Measurements from ENCODE around the gene HNRNPUL2. TPM values are rescaled to one million over a fixed set of nuclear protein-coding genes. Genes with fewer than 3 reads are reported as not detected.

The HNRNPUL2 gene
- total and polyA plus RNA-seq, 9 of the 15 experiments (the other 6 are each of a cell fraction or from before 2014, with no cell fraction given): 0.89 to 44.3 (median 15.2) TPM

- BruUV-seq (replicated peaks): no TSS peak
- peak in 2 of 4 experiments; percentile 19 to 20 for DNase-seq (ENCODE audit: extremely low read depth in 1 of 4, low spot score in 3 of 4)
- intact Hi-C loops (cut with micrococcal nuclease): loop anchor here (5.0 kb wide), 1 partner anchor 176 kb away; no protein-coding TSS in a partner anchor
- Histone ChIP-seq H3K9ac (ENCODE audit: insufficient read depth in 1 of 2, low read depth in 2 of 2, low read length in 2 of 2) (peak overlapping the region; percentile 85 to 100), H4K20me1 (replicated peaks; ENCODE audit: control insufficient read depth, insufficient read depth, low read length) (peaks cover 7% of the 10 kb centered on the region; the same call in 1 of the 2 replicates), H3K9me3 (replicated peaks; ENCODE audit: control insufficient read depth, insufficient read depth, low read depth, low read length) (no peaks in the 10 kb centered on the region), H3K27me3 (ENCODE audit: control insufficient read depth in 2 of 2, insufficient read depth in 2 of 2, low read length in 2 of 2) (no peaks in the 10 kb centered on the region), H3K4me1 (replicated peaks in 1 of 2; ENCODE audit: control insufficient read depth in 2 of 2, insufficient read depth in 2 of 2, low read length in 2 of 2) (peaks cover 19 to 41% of the 10 kb centered on the region in 2 experiments; a peak in 4 of 5 replicates), H2AFZ (ENCODE audit: low read depth, low read length) (no peak overlapping the region), H3K79me2 (ENCODE audit: control insufficient read depth, insufficient read depth, low read length) (peaks cover 88% of the 10 kb centered on the region), H3K9me1 (ENCODE audit: control insufficient read depth, insufficient read depth, low read length) (no peaks in the 10 kb centered on the region), H3K4me3 (peak overlapping the region; percentile 73), H3K4me2 (ENCODE audit: insufficient read depth, low read length) (peak overlapping the region; percentile 97), H3K36me3 (ENCODE audit: control insufficient read depth, insufficient read depth, low read length) (peaks cover 53% of the 10 kb centered on the region), H3K27ac (ENCODE audit: extremely low read depth, low read depth, low read length) (peak overlapping the region; percentile 72)
- ChIA-PET CTCF (ENCODE audit: low intra/inter-chr PET ratio) (interaction anchor here (0.7 kb wide), 1 partner anchor 34 kb away, joined by 3 read pairs; no protein-coding TSS in a partner anchor), POLR2A (interaction anchor here (0.5 to 8.8 kb wide), 33 partner anchors 9 to 296 kb away, joined by 3 to 161 read pairs (median 11); partner anchors contain the start of genes B3GAT3, EEF1G, EML3 and GANAB)
- 2% methylated on average over 16 of the region's 16 CpGs for WGBS (ENCODE audit: insufficient coverage, low coverage, missing lambda C conversion rate)
- FAIRE-seq: no peak
- in situ Hi-C loops (cut with MboI): no loop called here
- ATAC-seq: peak; percentile 2
- TF ChIP-seq HNRNPUL1 (IDR thresholded peaks at IDR 0.05; ENCODE audit: low read length): peak; percentile 80
- TF ChIP-seq ZNF395 (CRISPR knock-in tag; IDR thresholded peaks at IDR 0.05): no peak
- TF ChIP-seq FOXA3 (CRISPR knock-in tag; conservative IDR thresholded peaks at IDR 0.05 in 1 of 2, IDR thresholded peaks at IDR 0.05 in 1 of 2): no peak
- no peak for TF ChIP-seq ZNF764 (CRISPR knock-in tag; IDR thresholded peaks at IDR 0.05; ENCODE audit: low read depth)
- TF ChIP-seq ILK (tag; IDR thresholded peaks at IDR 0.05; ENCODE audit: borderline replicate concordance, low read depth): no peak
- no peak for TF ChIP-seq MXD1 (CRISPR knock-in tag; IDR thresholded peaks at IDR 0.05; ENCODE audit: borderline replicate concordance, poor library complexity, severe bottlenecking)
- peak; percentile 40; the same call in 1 of the 2 replicates for TF ChIP-seq POLR2AphosphoS5 (IDR thresholded peaks at IDR 0.05; ENCODE audit: control insufficient read depth, insufficient read depth, low read depth, low read length)
- TF ChIP-seq GATAD2A (IDR thresholded peaks at IDR 0.05): no peak
- no peak for TF ChIP-seq ILF3 (IDR thresholded peaks at IDR 0.05; ENCODE audit: borderline replicate concordance)
- no peak for TF ChIP-seq KLF13 (tag; IDR thresholded peaks at IDR 0.05; ENCODE audit: borderline replicate concordance, low read depth)
- peak; percentile 14 for TF ChIP-seq CCNT2 (IDR thresholded peaks at IDR 0.05; ENCODE audit: borderline replicate concordance, extremely low read depth, insufficient read length, low read depth, low read length)
- no peak for TF ChIP-seq ZFP30 (CRISPR knock-in tag; IDR thresholded peaks at IDR 0.05; ENCODE audit: borderline replicate concordance)
- TF ChIP-seq SNRNP70 (optimal IDR thresholded peaks at IDR 0.05; ENCODE audit: low read depth, low read length): peak; percentile 89
- no peak for TF ChIP-seq KLF10 (CRISPR knock-in tag; IDR thresholded peaks at IDR 0.05)
- no peak for TF ChIP-seq ZNF134 (CRISPR knock-in tag; conservative IDR thresholded peaks at IDR 0.05)
- 0 out of 2 replicates have a peak, but pooled peaks have one; percentile 15 for TF ChIP-seq MAX (CRISPR knock-in tag; IDR thresholded peaks at IDR 0.05)
- no peak for TF ChIP-seq NR2F6 (CRISPR knock-in tag; IDR thresholded peaks at IDR 0.05)
- TF ChIP-seq RNF2 (IDR thresholded peaks at IDR 0.05): no peak
- TF ChIP-seq ATF1 (CRISPR knock-in tag; IDR thresholded peaks at IDR 0.05): no peak
- TF ChIP-seq ATF1 (tag; IDR thresholded peaks at IDR 0.05): no peak
- no peak for TF ChIP-seq DACH1 (IDR thresholded peaks at IDR 0.05; ENCODE audit: partially characterized antibody)
These were observed 60.9 kb downstream of the HNRNPUL2 start for GRCh38 chr11:62666259-62666926.
